NOMO-1 (cell line): ENCODE results near the gene FAM110D.
A peak's percentile ranks its signal among the peaks of the same experiment; 100 is the strongest.

Experiments
- DNase-seq, 2 experiments: peaks; one replicate each; lab custom pipeline; 2025; ENCODE audit not compliant: unreplicated experiment in 2 of 2; lab: John Stamatoyannopoulos, UW

Gene FAM110D

DNA sequence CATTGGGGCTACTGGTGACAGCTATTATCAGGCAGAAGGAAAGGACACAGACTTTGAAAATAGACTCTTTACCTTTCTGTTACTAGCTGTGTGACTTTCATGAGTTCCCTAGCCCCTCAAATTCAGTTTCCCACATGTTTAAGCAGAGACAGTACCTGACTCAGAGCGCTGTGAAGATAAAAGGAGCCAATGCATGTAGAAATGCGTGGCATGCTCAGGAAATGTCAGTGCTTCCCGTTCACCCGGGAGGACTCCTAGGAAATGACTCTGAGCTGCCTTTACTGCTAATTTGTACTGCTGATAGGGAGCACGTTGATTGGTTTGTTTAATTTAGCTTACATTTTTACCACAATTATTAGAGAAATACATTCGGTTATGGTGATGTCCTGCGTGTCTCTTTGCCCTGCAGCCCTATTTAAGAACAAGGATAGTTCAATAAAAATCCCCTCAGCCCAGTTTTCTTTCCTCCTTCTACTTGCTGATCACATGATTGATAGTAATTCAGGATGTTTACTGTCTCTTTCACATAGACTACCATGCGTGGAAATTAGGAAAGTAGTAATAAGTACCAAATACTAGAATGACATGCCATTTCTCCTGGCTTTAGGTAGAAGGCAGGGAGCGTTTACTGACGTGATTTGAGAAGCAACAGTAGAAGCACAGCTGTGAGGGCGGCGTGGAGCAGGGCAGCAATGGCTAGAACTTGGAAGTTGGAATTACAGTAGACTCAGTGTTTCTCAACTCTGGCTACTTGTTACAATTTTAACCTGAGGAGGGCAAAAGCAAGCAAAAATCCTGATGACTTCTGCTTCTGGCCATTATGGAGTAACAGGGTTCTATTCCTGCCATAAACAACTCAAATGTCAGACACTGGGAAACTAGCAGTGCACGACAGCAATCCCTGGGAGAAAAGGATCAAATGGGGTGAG lies 31.4 kb upstream of the FAM110D start:
- peak in 1 of 2 experiments; percentile 28 for DNase-seq

DNA sequence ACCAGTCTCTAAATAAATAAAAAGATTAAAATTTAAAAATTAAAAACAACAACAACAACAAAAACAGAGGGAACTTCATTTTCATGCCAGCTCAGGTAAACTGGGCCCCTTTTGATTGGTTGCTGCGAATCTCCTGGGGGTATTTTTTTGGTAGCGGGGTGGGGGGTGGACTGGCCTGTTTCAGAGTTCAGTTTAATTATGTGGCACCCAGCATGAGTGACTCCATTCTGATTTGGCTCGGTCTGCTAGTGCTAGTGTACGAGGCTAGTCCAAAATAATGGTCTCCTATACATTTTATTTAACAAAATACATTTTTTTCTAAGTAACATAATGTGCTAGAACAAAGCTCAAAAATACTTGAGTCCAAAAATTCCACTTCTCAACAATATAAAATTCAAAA lies 29.1 kb upstream of the FAM110D start:
- DNase-seq = no peak

GRCh38 chr1:26130695-26131094 lies 28.2 kb upstream of the FAM110D start:
- DNase-seq = no peak

DNA sequence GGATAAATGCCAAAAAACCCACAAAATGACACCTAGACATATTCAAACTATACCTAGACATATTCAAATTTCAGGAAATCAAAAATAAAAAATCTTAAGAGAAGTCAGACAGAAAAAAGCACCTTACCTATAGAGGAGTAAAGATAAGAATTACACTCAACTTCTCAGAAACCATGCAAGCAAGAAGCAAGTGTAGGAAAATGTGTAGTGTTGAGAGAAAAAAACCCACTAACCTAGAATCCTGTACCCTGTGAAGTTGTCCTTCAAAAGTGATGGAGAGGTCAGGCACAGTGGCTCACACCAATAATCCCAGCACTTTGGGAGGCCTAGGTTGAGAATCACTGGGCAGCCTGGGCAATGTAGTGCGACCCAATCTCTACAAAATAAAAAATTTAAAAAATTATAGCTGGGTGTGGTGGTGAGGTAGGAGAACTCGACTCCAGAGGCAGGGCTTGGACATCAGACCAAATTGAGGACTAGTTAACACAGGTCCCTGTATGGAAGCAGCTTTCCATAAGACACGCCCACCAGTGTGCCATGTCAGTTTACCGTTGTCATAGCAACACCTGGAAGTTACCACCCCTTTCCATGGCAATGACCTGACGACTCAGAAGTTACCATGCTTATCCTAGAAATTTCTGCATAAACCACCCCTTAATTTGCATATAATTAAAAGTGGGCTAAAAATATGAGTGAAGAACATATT lies 26.6 kb upstream of the FAM110D start:
- DNase-seq = no peak

GRCh38 chr1:26132834-26133167 lies 26.1 kb upstream of the FAM110D start:
- no peak for DNase-seq

DNA sequence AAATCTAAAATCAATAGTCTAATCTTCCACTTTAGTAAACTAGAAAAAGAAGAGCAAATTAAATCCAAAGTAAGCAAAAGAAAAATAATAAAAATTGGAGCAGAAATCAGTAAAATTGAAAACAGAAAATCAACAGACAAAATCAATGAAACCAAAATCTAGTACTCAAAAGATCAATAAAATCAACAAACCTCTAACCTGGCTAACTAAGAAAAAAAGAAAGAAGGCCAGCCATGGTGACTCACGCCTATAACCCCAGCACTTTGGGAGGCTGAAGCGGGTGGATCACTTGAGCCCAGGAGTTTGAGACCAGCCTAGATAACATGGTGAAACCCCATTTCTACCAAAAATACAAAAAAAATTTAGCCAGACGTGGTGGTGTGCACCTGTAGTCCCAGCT lies 24.4 kb upstream of the FAM110D start:
- DNase-seq = no peak

DNA sequence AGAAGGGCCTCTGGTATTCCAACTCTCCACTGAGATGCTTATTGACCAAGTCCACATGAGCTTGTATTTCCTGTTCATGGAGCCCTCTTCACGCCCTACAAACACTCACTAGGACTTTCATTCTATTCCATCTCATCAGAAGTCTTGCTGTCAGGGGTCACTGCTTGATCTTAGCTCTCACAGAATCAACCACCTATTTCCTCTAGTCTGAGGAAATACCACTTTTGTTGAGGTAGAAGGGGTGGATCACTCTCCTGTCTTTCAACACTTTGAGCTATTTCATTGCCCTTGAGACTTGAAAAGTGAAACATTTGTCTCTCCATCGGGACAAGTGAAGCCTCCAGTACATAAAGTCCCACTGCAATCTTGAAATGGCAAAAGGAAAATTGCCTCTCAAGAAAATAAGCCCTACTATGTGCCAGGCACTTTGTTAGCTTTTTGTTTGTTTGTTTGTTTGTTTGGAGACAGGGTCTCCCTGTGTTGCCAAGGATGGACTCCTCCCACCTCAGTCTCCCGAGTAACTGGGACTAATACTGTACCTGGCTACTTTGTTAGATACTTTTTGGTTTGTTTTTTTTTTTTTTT lies 19.8 kb upstream of the FAM110D start:
- DNase-seq = peak in 1 of 2 experiments; percentile 53

GRCh38 chr1:26142159-26142558 lies 16.7 kb upstream of the FAM110D start:
- DNase-seq = no peak

DNA sequence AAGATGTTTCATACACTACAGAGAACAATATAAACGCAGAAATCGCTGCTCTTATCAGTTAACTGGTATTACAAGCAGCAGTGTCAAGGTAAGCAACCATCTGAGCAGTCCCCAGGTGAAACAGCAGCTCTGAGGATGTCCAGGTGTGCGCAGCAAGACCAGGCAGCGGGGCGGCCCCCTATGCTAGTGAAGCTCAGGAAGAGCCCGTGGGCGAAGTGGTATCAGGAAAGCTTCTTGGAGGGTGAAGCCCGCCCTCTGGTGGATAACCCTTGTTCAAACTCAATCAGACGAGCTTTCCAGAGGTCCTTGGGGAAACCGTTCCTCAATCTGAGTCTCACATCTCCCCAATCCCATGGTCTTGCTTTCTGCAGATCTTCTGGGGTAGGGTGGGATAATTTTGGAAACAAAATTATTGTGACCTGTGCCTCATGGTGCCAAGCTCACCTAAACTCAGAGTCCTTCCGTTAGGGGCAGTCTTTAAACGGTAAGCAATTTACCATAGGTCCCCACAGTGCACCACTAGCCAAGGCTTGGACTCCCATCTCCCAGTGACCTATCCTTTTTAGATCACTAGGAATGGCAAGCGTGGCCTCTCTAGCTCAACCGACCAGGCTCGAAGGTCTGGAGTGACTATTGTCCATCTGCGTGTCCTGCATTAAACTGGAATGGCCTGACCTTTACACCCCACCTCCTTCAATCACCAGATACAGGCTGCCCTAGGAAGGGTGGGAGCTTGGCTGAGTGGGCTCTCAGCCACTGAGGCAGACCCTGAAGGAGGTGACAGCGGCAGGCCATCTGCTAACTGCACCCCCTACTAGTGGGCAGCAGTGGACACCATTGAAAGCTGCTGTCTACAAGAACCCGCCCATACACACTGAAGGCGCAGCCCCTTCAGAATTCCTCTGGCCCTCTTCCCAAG lies 13.6 kb upstream of the FAM110D start:
- peak in 1 of 2 experiments; percentile 51 for DNase-seq

DNA sequence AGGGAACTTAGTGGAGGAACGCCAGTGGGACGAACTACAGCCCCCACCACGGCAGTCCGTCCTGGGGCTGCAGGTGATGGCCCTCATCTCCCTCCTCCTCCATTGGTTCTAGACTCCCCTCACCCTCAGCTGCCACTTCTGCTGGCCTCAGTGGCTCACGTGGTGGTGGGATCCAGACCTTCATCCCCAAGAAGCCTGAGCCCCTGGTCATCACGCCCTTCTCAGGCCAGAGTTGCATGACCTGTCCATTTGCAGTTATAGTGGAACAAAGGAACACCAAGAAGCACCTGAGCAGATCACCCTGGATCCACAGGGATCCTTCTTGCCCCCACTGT lies 13.0 kb upstream of the FAM110D start:
- DNase-seq = no peak

DNA sequence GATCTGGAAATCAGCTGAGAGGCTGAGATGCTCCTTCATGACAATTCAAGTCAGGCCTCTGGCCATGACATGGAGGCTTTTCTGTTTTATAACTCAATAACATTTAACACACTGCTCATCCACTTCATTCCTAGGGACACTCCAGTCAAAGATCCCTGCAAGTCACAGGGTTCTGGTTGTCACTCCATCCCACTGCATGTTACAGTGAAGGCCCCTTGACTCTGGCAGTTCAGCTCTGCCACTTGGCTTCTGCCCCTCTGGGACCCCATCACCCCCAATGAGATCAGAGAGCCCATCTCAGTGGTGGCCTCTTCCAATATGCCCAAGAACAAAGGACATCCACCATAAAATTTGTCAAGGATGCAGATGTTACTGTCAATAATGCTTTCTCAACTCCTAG lies 10.0 kb upstream of the FAM110D start:
- DNase-seq = no peak

DNA sequence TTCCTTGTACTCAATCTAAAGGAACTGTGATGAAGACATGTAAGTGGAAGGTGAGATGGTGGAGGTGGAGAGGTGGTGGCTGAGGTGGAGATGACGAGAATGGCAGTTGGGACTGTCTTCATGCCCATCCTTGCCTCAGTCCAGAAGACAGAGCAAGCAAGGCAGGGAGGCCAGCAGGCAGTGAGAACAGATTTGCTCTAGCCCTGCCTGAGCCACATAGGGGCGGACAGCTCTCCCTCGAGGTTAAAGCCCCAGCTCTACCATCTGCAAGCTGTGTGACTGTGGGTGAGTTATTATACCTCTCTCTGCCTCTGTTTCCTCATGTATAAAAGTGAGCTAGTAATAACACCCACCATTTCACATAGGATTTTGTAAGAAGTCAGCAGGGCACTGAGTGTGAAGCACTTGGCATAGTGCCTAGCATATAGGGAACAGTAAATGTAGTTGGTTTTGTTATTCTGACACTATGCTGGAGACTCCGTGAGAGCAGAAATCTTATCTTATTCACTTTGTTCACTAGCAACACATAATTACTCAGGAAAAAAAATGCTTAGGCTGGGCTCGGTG lies 4.8 kb upstream of the FAM110D start:
- DNase-seq = no peak

GRCh38 chr1:26154750-26155149 lies 4.1 kb upstream of the FAM110D start:
- DNase-seq = no peak

DNA sequence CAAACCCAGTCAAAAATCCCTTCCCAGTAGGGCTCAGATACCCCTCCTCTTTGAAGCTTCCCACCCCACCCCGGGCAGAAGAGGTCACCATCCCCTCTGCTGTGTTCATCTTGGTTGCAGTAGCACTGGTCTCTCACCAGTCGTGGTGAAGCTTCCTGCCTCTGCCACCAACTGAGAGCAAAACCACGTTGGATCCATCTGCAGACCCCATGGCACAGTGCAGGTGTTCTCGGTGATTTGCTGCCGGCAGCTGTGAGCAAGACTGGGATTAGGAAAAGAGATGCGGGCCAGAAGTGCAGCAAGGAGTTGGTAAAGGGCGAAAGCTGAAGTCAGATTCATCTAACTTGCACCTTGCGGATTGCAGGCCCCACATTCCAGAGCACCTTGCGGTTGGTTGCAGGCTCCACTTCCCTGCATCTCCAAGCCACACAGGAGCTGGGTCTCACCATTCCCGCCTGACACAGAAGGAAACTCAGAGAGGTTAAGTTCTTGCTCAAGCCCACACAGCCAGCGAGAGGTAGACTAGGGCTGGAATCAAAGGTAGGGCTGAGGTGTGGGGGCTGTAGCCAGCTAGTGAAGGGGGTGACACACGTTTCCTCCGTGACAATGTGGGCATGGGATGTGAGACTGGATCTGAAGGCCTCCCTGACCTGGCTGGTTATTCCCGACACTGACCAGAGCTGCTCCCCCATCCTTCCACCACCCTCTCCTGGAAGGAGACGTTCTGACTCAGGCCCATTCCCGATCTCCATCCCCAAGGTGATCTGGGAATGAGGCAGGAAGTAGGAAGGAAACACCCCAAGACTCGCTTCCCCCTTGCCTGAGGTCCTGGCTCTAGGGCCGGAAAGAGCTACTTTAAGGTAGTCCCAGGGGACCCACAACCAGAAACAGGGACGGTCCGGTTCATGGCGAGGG lies 3.3 kb upstream of the FAM110D start:
- no peak for DNase-seq

DNA sequence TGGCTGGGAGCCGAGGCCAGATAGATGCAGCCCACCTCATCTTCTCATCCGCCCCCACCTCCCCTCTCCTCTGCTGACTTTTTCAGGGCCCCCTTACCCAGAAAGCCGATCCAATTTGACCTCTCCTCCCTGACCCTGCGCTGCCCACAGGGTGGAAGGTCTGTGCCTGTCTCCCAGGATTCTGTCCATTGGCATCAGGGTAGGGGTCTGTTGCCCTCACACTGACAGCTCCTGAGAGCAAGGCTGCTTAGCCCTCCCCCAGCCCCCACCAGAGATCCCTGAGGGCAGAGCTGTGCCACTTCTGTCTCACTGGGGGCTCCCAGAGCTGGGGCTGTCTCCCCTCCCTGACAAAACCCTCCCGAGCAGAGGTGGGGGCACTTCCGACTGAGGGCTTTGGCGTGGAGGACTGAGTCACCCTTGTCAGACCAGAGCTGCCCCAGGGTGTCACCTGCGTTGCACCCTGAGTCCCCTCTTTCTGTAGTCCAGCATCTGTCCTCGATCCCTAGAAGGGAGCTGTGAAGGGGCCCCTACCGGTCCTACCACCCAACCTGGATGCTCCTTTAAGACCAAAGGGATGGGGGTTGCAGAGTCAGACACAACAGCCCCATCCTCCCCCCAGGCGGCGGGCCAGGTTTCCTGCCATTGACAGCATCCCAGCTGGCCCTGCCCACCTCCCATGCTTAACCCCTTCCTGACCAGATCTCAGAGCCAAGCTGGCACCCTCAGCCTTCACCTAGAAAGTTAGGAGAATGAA lies 2.4 kb upstream of the FAM110D start:
- no peak for DNase-seq

DNA sequence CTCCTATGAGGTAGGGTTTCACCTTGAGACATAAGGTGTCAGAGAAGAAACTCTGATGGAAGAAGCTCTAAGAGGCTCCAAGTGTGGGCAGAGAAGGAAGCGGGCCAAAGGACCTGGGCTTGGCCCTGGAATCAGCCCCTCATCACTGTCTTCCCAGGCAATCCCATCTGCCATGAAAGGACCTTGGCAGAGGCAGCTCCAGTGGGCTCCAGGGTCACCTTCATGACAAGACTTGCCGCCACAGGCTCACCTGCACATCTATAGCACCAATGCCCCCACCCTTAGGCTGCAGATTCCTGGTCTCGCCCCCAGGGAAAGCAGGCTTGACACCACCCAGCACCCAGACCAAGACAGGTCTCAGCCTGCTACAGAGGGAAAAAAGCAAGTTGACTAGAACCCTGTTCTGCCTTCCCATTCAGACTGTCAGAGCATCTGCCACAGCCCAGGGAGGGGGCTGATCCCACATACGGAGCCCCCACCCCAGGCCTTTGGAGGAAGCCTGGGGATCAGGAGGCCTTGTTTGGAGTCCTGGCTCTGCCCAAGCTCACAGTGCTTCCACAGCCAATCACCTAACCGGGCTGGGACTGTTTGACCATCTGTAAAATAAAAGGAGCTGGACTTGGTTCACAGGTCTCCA lies 490 bp upstream of the FAM110D start:
- no peak for DNase-seq

- no peak for DNase-seq
Measured at GRCh38 chr1:26159743-26160039, 812 bp downstream of the FAM110D start.
